RWPE2 (cell line): ENCODE results near the gene FAM181A.

Source experiments
- ATAC-seq: fragments of 200-7000 bp; cut with Tn5 transposase; 3 replicates; pipeline ENCODE4 v1.9.1; 2021; ENCODE audit warnings: low read depth
- DNase-seq: peaks from one replicate; pipeline ENCODE4 v3.0.0-alpha.2; 2020; ENCODE audit warnings: low spot score
- H3K27ac ChIP-seq: fragments of 450-650 bp; 2 replicates; pipeline ENCODE4 v1.5.1; 2017; ENCODE audit warnings: mild to moderate bottlenecking; ENCODE audit not compliant: poor library complexity, severe bottlenecking
- H3K27me3 ChIP-seq: fragments of 250-450 bp; sonication (Bioruptor Pico); 2 replicates; pipeline ENCODE4 v1.5.1; 2021; ENCODE audit warnings: mild to moderate bottlenecking, moderate library complexity; ENCODE audit not compliant: insufficient read depth, poor library complexity, severe bottlenecking
- H3K36me3 ChIP-seq: fragments of 250-450 bp; sonication (Bioruptor Pico); 2 replicates; pipeline ENCODE4 v1.5.1; 2020; ENCODE audit warnings: low read depth, mild to moderate bottlenecking, moderate library complexity
- H3K4me1 ChIP-seq: fragments of 250-450 bp; sonication (Bioruptor Pico); 2 replicates; pipeline ENCODE4 v1.5.1; 2021; ENCODE audit warnings: mild to moderate bottlenecking, moderate library complexity; ENCODE audit not compliant: insufficient read depth, poor library complexity, severe bottlenecking
- H3K4me3 ChIP-seq: fragments of 250-450 bp; sonication (Bioruptor Pico); 2 replicates; pipeline ENCODE4 v1.5.1; 2021; ENCODE audit warnings: mild to moderate bottlenecking, moderate library complexity; ENCODE audit not compliant: severe bottlenecking
- H3K9me3 ChIP-seq: fragments of 250-450 bp; sonication (Bioruptor Pico); 2 replicates; pipeline ENCODE4 v1.5.1; 2021; ENCODE audit warnings: mild to moderate bottlenecking, moderate library complexity; ENCODE audit not compliant: severe bottlenecking
- TF ChIP-seq, protein P1 (sequence below): fragments of 450-650 bp; IDR thresholded peaks from one replicate; pipeline ENCODE4 v1.5.1; 2017; ENCODE audit warnings: mild to moderate bottlenecking, moderate library complexity; ENCODE audit not compliant: poor library complexity, severe bottlenecking

Gene FAM181A

GRCh38 chr14:93962701-93963601 is 35.8 kb downstream of the FAM181A start:
- peaks cover 33% of the 10 kb centered on the region for H3K4me1 ChIP-seq

GRCh38 chr14:93963692-93964091 is 36.5 kb downstream of the FAM181A start:
- no peaks in the 10 kb centered on the region for H3K36me3 ChIP-seq
- TF ChIP-seq, protein P1, sequence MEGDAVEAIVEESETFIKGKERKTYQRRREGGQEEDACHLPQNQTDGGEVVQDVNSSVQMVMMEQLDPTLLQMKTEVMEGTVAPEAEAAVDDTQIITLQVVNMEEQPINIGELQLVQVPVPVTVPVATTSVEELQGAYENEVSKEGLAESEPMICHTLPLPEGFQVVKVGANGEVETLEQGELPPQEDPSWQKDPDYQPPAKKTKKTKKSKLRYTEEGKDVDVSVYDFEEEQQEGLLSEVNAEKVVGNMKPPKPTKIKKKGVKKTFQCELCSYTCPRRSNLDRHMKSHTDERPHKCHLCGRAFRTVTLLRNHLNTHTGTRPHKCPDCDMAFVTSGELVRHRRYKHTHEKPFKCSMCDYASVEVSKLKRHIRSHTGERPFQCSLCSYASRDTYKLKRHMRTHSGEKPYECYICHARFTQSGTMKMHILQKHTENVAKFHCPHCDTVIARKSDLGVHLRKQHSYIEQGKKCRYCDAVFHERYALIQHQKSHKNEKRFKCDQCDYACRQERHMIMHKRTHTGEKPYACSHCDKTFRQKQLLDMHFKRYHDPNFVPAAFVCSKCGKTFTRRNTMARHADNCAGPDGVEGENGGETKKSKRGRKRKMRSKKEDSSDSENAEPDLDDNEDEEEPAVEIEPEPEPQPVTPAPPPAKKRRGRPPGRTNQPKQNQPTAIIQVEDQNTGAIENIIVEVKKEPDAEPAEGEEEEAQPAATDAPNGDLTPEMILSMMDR: no peak
- H3K27me3 ChIP-seq: no peaks in the 10 kb centered on the region
- DNase-seq (no peak), ATAC-seq (no peak)
- no peak overlapping the region for H3K4me3 ChIP-seq
- no peak overlapping the region for H3K27ac ChIP-seq
- no peaks in the 10 kb centered on the region for H3K9me3 ChIP-seq
- H3K4me1 ChIP-seq: peaks cover 33% of the 10 kb centered on the region

More at GRCh38 chr14:93962701-93963601, 35.8 kb downstream of the FAM181A start:
- Histone ChIP-seq H3K4me3 (no peak overlapping the region), H3K9me3 (no peaks in the 10 kb centered on the region), H3K27me3 (no peaks in the 10 kb centered on the region), H3K27ac (no peak overlapping the region), H3K36me3 (no peaks in the 10 kb centered on the region)
- no peak for ATAC-seq
- no peak for DNase-seq
- TF ChIP-seq, protein P1: no peak

DNA sequence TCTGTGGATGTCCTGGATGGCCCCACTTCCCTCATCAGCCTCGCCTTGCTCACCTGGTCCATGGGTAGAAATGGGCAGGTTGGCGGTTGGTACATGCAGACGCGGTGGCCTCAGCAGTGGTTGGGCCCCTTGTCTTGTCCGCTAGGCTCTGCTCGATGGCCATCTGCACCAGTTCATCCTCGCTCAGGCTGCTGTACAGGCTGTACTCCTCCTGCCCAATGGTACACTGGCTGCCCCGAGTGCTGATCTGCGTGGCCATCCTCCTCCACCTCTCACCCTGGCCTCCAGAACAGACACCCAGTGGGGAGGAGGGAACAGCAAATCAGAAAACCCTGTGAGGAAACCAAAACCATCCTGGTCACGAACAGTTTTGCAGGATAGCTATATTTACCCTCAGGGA is 37.1 kb downstream of the FAM181A start:
- Histone ChIP-seq H3K36me3 (no peaks in the 10 kb centered on the region), H3K27me3 (no peaks in the 10 kb centered on the region), H3K27ac (peak overlapping the region; percentile 82), H3K4me1 (peaks cover 28% of the 10 kb centered on the region), H3K9me3 (no peaks in the 10 kb centered on the region), H3K4me3 (no peak overlapping the region)
- no peak for ATAC-seq
- DNase-seq: no peak
- TF ChIP-seq, protein P1: no peak

GRCh38 chr14:93964820-93965286 is 37.7 kb downstream of the FAM181A start:
- no peaks in the 10 kb centered on the region for H3K9me3 ChIP-seq
- ATAC-seq (no peak), DNase-seq (no peak)
- H3K27ac ChIP-seq: peak overlapping the region; percentile 82
- peaks cover 24% of the 10 kb centered on the region for H3K4me1 ChIP-seq
- H3K36me3 ChIP-seq: no peaks in the 10 kb centered on the region
- no peak overlapping the region for H3K4me3 ChIP-seq
- TF ChIP-seq, protein P1: no peak
- no peaks in the 10 kb centered on the region for H3K27me3 ChIP-seq
